OCI-LY3 (cell line): Measurements from ENCODE around the gene GDPD4.

Experiments
- EZH2phosphoT487 ChIP-seq: fragments of 200-600 bp; shearing (Covaris generic); IDR thresholded peaks from 2 replicates; pipeline ENCODE4 v1.6.1; 2018; ENCODE audit warnings: antibody characterized with exemption, mixed run types, low read depth
- TF ChIP-seq, protein P1 (sequence below): fragments of 200-600, 300-600 bp; sonication (generic); IDR thresholded peaks from 2 replicates; pipeline ENCODE4 v1.5.1; 2014; ENCODE audit warnings: antibody characterized with exemption, low read length, low read depth

DNA sequence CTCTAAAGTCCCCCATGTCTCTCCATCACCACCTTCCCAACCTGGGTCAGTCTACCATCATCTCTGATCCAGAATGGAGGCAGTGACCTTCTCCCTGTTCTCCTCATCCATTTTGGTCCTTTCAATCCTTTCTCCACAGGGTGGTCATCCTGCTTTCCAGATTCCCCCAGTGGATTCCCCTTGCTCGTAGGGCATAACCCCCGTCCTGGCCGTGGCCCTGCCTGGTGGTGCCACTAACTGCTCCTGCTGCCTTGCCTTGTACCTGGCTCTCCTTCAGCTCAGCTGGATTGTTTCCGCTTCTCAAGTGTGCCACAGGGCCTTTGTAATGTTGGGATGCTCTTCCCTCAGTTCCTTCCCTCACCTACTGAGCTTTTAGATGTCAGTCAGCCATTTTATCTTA is 91.8 kb downstream of the GDPD4 start:
- no peak for TF ChIP-seq EZH2phosphoT487
- TF ChIP-seq, protein P1, sequence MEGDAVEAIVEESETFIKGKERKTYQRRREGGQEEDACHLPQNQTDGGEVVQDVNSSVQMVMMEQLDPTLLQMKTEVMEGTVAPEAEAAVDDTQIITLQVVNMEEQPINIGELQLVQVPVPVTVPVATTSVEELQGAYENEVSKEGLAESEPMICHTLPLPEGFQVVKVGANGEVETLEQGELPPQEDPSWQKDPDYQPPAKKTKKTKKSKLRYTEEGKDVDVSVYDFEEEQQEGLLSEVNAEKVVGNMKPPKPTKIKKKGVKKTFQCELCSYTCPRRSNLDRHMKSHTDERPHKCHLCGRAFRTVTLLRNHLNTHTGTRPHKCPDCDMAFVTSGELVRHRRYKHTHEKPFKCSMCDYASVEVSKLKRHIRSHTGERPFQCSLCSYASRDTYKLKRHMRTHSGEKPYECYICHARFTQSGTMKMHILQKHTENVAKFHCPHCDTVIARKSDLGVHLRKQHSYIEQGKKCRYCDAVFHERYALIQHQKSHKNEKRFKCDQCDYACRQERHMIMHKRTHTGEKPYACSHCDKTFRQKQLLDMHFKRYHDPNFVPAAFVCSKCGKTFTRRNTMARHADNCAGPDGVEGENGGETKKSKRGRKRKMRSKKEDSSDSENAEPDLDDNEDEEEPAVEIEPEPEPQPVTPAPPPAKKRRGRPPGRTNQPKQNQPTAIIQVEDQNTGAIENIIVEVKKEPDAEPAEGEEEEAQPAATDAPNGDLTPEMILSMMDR, result no peak
